Dedifferentiated amniotic fluid mesenchymal stem cell (primary cell): ENCODE measurements around the gene SERPINB6.
"Not testable (repeated sequence)": the region's sequence is repeated elsewhere in the genome, so short reads cannot be mapped to it uniquely, and the experiment has no call there.

Source experiments
- DNase-seq: peaks from one replicate; pipeline ENCODE4 v3.0.0-alpha.2; 2016; ENCODE audit errors: extremely low spot score

Gene SERPINB6

DNA sequence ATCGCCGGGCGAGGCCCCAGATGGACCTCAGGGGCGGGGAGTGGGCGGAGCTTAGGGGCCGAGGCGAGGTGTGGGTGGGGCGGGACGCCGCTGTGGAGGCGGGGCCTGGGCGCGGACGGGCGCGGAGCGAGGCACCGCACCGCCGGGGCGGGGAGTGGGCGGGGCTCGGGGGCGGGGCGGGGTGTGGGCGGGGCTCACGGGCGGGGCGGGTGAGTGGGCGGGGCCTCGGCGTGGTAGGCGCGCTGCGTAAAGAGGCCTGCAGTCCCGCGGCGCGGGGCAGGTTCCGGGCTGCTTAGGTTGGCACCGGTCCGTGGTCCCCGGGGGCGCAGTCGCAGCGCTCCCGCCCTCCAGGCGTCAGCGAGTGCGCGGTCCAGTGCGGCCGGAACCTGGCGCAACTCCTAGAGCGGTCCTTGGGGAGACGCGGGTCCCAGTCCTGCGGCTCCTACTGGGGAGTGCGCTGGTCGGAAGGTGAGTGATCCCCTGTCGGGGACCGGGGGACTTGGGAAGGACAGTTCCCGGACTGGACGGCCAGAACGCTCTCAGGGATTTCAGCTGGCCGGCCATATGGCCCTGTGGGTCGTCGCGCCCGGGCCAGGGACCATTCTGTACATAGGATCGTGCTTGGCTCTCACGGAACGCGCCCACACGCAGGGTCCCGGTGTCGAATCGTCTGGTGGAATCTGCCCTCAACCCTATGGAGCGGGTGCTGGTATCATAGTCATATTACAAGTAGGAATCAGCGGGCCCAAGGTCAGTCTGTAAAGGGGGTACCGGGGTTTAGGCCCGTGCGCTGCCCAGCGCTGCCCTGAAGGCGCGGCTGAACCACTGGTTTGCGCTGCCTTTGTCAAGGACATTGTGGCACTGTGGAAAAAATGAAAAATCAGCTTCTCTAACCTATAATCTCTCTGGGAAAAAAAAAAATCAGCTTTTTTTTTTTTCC lies 28.5 kb upstream of the SERPINB6 start, which contains the start of gene NQO2:
Gene NQO2, plus strand, starts transcription at position 277 of the 940 bp plus-strand sequence. CDS start 6,659 bp downstream, outside the sequence.
- DNase-seq: peak; percentile 69

DNA sequence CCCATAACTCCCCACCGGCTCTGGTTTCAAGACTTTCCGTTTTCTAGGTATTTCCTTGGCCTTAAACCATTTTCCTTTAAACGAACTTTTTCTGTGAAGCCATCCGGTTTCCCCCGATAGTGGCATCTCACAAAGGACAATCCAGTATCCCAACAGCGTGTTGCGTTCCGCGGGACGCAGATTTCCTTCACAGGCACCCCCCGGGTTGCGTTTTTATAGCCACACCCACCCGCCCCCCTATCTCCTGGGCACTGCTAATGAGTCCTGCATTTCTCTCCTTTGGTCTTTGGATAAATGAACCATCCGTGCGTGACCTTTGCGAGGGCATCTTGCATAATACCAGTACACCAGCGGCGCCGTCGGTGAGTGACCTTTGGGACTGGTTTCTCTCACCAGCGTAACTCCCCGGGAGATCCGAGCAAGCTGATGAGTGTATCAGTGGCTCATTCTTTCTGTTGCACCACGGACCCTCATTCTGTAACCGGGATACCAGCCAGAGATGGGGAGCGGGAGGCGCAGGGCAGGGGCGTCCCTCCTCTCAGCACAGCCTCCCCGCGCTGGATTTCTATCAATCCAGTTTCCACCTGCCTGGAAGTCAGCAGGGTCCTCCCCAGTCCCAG lies 27.7 kb upstream of the SERPINB6 start:
- DNase-seq: no peak

DNA sequence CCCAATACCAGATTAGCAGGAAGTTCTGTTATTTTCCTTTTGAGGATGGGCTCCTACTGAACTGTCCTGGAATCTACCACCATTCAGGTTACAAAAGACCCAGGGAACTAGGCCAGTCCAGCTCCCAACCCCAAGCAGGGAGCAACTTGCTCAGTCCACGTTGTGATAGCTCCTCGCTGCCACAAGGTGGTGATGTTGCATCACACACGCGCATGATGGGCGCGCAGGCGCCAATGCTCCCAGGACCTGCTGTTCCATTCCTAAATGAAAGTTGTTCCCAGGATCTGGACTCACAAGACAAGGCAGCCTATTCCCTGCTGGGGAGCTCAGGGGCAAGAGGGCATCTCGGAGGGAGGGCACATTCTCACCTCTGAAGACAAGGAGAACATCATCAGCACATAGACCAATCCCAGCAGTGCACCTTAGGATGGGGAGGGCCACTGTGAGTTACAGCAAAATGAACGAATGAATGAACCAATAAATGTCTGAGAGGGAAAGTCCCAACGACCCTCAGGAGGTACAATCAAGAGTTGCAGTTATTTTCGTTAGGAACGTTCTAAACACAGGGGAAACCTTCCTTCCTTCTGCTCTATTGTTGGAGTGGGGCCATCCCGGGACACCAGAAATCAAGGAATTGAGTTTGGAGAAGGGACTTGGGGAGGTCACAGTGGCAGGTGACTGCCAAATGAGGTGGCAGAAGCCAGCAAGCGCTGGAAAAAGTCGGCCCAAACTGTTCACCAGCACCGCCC lies 27.1 kb upstream of the SERPINB6 start:
- DNase-seq: not testable (repeated sequence)

DNA sequence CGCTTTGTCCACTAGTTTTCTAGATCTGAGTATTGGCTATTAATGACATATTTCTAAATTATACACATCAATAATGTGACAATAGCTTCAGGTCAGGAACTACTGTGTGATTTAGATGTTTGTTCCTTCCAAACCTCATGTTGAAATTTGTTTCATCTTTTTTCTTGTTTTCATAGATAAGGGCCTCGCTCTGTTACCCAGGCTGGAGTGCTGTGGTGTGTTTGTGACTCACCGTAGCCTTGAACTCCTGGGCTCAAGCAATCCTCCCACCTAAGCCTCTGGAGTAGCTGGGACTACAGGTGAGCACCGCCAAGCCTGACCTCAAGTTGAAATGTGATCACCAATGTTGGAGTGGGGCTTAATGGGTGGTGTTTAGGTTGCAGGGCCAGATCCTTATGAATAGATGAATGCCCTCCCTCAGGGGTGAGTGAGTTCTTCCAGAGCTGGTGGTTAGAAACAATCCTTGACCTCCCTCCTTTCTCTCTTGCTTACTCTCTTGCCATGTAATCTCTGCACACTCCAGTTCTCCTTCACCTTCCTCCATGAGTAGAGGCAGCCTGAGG lies 22.5 kb upstream of the SERPINB6 start:
- DNase-seq: no peak

DNA sequence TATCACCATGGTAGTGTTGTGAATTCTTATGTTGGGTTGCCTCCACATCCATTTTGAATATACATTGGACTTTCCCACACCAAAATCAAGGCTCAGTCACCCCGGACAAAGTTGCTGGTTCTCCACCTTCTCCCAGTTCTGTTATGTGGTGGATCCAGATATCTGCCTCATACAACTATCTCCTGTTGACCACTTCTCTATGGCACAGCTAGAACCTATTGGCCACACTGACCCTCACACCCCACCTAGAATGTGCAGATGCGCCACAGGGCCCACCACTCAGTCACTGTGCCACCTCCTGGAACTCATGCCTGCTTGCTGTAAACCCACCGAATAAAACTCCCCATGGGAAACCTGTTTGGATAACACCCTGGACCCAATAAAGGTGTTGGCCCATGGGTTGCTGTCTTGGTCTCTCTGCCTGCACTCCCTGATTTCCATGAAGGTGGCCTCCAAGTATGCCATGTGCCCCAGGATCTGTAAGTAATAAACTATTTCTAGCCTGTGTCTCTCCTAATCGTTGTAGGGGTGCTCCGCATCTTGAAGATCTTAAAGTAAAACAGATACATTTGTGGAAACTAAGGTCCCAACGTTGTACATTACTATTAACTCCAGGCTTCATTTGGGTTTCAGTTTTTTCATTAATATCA lies 21.1 kb upstream of the SERPINB6 start:
- DNase-seq: no peak

DNA sequence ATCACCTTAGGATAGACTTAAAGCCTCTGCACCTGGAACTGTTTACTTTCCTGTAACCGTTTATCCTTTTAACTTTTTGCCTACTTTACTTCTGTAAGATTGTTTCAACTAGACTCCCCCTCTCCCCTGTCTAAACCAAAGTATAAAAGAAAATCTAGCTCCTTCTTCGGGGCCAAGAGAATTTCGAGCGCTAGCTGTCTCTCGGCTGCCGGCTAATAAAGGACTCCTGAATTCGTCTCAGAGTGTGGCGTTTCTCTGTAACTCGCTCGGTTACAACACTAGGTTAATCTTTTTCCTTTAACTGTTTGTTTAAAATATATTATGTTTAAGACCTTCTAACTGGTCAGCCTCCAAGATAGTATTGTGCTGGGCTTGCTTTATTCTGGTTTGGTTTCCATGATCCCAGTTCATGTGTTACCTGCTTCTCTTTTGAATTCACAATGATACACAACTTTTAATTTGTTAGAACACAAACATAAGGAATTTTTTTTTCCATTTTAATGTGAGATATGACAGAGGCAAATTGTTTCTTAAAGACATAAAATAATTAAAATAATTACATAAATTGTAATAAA lies 19.7 kb upstream of the SERPINB6 start:
- no peak for DNase-seq

DNA sequence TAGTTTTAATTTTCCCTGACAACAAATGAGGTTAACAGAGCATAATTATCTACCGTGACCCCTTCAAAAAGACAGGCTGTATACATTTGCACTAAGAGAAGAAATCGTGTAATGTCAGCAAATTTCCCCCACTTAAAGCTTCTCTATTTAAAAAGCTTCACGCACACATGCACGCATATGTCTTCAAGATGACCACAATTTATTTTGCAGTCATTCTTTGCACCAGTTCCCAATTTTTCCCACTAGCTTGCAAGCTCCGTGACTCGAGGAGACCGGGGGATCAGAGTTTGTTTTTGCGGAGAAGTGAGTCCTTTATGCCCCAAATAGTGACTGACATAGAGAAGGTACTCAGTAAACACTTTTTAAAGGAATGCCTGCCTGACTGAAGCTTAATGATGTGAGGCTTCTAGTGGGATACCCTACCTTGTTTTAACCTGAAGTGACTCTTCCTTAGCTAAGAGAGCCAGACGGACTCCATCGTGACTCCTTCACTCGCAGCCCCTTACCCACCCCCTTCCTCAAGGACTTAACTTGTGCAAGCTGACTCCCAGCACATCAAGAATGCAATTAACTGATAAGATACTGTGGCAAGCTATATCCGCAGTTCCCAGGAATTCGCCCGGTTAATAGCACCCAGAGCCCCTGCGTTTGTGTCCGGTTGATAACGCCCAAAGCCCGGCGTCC lies 19.0 kb upstream of the SERPINB6 start:
- DNase-seq: no peak

DNA sequence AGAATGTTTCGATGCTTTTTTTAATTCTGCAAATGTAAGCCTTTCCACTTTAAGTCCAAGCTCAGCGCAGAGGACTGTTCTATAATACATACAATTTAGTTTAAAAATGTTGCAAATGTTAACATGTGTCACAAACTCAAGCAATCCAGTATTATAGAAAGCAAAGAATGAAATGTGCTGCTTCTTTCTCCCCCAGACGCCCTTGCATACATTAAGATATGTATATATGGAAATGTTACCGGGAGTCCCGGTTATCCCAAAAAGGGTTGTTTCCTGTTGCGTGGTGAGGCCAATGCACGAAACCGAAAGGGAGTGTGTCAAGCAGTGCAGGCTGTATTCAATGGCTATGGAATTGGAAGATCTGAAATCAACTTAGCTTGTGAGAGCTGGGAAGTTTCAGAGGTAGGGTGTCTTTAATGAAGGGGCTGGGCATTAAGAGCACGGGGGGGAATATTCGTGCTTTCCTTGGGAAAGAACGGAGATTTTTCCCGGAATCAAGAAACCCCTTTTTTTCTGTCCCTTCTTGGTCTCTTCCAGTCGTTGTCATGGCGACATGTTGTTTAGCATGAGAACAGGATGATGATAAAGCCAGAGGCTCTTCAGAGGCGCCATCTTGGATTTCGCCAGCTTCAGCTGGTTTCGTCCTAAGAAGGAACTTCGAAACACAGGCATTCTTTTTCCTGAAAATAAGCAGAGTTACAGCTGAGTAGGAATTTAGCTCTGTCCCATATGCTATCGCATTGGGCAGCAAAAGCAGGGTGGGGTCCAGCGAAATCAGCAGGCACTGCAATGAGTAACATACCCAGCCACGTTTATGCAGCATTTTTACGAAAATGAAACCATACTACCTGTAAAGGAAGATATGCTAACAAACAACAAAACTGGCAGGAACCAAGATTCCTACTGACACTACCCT lies 18.2 kb upstream of the SERPINB6 start:
- DNase-seq: peak; percentile 96

DNA sequence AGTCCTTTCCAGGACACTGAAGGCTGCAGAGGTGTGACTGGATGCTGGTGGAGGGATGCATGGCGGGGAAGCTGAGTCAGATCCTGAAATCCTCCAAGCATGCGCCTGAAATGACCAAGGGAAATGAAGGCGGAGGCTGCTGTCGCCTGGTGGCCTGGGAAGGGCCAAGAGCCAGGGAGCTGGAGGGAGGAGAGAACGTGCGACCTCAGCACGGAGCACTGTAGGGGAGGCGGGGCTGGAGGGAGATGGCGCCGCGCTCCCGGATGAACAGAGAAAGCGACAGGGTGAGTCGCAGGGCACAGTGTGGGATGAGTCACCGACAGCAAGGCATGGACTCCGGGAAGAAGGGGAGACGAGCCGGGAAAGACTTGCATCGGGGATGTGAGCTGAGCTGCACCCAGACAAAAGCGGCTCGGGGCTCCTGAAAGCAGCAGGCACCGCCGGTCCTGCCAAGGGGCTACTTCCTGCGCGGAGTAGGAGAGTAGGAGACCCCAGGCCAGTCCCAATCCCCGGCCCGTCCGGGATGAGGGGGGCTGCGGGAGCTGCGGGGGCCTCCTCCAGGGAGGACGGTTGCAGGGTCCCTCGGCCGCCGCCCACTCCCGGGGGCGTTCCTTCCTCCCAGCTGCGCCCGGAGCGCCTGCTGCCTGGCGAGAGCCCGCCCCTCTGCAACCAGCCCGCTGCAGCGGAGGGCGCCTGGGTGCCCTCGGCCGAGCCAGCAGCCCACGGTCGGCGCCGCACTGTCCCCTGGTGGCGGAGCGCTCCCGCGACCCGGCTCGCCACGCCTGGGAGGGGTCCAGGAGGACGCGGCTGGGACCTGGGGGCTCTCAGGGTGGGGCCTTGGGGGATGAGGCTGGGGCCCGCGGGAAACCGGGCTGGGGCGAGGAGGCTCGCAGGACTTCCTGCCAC lies 17.3 kb upstream of the SERPINB6 start:
- peak; percentile 87 for DNase-seq

DNA sequence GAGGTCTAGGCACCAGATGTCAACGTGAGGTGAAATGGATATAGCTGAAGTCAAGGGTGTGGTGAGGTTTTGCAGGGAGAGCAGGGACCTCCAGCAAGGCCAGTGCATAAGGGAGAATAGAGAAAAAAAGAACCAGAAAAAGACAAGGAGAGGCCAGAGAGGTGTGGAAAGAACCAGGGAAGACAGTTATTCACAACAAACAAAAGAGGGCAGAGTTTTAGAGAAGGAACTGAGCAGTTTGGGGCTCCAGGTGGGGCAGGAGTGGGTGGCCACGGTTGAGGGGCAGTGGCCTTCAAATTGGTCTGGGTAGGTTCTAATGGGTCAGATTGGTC lies 16.7 kb upstream of the SERPINB6 start:
- no peak for DNase-seq

DNA sequence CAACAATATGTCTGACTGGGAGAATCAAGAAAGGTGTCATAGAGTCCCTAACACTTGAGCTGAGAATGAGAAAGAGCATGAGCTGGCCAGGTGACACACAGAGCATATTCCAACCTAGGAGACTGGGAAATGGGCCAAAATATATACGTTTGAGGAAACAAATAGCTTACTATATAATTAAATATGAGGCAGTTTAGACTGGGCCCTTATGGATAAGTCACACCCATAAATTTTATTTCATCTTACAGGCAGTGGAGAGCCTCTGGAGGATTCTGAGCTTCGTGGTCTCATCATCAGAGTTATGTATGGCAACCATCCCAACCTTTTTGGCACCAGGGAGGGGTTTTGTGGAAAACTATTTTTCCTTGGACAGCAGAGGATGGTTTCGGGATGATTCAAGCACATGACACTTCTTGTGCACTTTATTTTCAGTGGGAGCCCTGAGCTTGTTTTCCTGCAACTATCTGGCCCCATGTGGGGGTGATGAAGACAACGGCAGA lies 15.4 kb upstream of the SERPINB6 start:
- DNase-seq: peak; percentile 79

DNA sequence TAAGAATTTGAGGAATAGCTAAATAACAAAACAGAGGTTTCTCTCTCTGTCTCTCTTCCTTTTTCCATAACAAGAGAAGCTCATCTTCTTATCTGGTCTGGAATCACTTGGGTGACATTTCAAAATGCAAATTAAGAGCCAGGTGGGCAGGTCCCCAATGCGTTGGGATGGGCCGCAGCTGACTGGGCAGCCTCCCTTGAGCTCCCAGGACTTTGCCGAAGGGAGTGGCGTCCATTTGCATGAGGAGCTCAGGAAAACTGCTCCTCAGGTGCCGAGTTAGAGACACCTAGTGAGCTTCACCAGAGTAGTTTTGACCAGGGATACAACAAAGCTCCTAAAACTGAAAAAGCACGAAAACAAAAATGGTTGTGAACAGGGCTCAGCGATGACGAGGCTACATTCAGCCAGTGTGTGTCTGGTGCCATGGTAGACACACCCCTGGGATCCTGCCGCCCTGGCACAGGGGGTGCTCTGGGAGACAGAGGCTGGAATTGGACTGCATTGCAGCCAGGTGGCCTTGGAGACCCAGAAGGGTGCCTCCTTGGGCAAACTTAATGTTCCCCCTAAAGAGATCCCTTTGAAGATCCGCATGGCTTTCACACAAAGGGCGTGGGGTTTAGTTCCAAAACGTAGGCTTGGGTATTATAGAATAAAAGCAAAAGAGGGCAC lies 13.5 kb upstream of the SERPINB6 start:
- no peak for DNase-seq

DNA sequence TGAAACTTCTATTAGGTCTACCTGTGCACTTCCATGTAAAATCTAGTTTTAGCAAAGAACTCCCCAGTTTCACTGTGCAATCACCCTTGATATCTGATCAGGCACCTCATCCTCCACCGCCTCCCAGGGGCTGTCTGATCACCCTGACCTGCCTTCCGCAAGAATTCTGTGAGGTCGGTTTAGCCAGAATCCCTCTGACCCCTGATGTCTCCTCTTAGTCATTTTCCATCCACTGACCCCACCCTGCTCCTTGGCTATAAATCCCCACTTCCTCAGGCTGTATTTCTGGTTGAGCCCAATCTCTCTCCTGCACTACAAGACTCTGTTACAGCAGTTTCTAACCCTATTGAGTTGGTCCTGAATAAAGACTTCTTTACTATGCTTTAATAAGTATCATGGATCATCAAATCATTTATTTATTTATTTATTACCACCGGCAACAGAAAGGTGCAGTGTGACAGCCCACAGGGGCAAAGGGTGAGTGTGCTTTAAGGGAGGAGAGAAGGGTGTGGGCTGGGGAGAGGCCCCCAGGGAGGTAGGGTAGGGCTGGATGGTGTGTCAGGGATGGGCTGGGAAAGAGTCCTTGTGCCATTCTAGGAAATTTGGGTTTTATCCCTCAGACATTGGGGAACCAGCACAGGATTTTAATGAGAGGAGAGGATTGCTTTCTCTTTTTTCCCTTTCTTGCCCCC lies 11.2 kb upstream of the SERPINB6 start:
- DNase-seq: no peak

DNA sequence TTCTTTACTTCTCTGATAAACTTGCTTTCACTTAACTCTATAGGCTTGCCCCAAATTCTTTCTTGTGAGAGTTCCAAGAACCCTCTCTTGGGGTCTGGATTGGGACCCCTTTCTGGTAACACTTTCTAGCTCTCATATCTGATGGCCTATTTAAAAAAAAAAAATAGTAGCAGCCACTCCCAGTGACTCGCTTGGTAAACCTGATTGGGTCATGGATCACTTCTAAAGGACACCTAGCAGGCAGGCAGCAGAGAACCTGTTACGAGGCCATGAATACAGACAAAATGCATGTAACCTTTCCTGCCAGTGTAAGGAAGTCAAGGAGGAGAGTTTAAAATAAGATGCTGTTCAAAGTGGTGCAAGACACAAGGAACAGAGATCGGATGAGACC lies 9.1 kb upstream of the SERPINB6 start:
- DNase-seq: no peak

DNA sequence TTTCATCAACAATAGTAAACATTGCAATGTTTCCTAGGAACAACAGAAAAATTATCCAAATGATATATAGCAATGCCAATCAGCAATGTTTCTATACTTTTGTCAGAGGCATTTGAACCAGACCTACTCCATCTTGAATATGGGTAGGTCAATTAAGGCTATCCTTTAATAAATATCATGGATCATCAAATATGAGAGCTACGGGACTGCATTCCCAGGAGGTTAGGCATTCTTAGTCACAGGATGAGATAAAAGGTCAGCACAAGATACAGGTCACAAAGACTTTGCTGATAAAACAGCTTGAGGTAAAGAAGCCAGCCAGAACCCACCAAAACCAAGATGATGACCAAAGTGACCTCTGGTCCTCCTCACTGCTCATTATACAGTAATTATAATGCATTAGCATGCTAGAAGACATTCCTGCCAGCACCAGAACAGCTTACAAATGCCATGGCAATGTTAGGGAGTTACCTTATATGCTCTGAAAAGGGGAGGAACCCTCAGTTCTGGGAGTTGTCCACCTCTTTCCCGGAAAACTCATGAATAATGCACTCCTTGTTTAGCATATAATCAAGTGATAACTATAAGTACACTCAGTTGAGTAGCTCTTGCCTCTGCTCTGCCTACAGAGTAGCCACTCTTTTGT lies 8.6 kb upstream of the SERPINB6 start:
- no peak for DNase-seq

DNA sequence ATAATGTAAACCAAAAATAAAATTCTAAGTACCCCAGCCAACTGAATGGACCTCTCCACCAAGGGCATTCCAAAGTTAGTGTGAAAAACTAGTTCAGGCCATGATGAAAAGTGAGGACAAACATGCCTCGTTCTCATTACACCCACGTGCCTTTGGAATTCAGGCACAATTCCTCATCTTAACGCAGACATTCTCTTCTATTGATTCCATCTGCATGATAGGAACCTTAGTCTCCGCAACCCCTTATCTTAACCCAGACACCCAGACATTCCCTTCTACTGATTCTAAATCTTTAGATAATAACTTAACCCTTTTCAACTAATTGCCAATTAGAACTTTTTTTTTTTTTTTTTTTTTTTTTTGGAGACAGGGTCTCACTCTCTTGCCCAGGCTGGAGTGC lies 7.6 kb upstream of the SERPINB6 start:
- no peak for DNase-seq
